HepG2 (cell line): ENCODE measurements around the gene APBB2.

Experiments
- CTCF ChIP-seq: sonication (generic); formaldehyde crosslinking; IDR thresholded peaks from 2 replicates; pipeline ENCODE4 v1.5.0; 2020; ENCODE audit warnings: mild to moderate bottlenecking, missing genetic modification reagents, moderate library complexity
- DNMT3B ChIP-seq: conservative IDR thresholded peaks from 2 replicates; pipeline ENCODE4 v1.6.1; 2016; ENCODE audit warnings: missing biosample characterization, control low read depth
- E2F1 ChIP-seq: sonication (generic); formaldehyde crosslinking; IDR thresholded peaks from 2 replicates; pipeline ENCODE4 v1.5.0; 2020; ENCODE audit warnings: missing genetic modification reagents
- MAFK ChIP-seq, 2 experiments: IDR thresholded peaks in 1 of 2; conservative IDR thresholded peaks in 1 of 2; 2 replicates each; pipeline ENCODE4 v1.6.1; 2011; ENCODE audit warnings: improper control_type of control experiment in 2 of 2, low read length in 2 of 2
- NFE2L1 ChIP-seq: sonication (generic); formaldehyde crosslinking; IDR thresholded peaks from 2 replicates; pipeline ENCODE4 v1.4.0; 2020; ENCODE audit warnings: missing genetic modification reagents, mild to moderate bottlenecking, borderline replicate concordance
- RBFOX2 ChIP-seq: fragments of 200-400 bp; formaldehyde crosslinking; IDR thresholded peaks from 2 replicates; pipeline ENCODE4 v1.6.1; 2017; ENCODE audit warnings: low read depth, mild to moderate bottlenecking, low read length

- TF ChIP-seq DNMT3B (CRISPR knock-in tag) (no peak), CTCF (CRISPR knock-in tag) (no peak), E2F1 (CRISPR knock-in tag) (no peak), RBFOX2 (no peak), NFE2L1 (CRISPR knock-in tag) (no peak), MAFK (conservative IDR thresholded peaks at IDR 0.05 in 1 of 2, IDR thresholded peaks at IDR 0.05 in 1 of 2; ENCODE audit: low read length in 2 of 2) (no peak)
These were observed 108.3 kb downstream of the APBB2 start for GRCh38 chr4:41106081-41106480.
